WTC11 (cell line): ENCODE measurements around the gene MYCBP2. TPM values are rescaled to one million over a fixed set of nuclear protein-coding genes. Genes with fewer than 3 reads are reported as not detected.

Experiments
- ATAC-seq: fragments of 200-7000 bp; cut with Tn5 transposase; 2 replicates; pipeline ENCODE4 v1.10.0; 2021; ENCODE audit warnings: mild to moderate bottlenecking, moderate library complexity
- Bru-seq: library from RNA; stranded (reverse); fragments of 400-500 nt; gene quantifications from one replicate; lab custom pipeline; 2021; lab: Mats Ljungman, UMichigan
- CTCF ChIA-PET: fragments of 300-600 bp; sonication (Branson Sonifier 250); formaldehyde crosslinking; loops from one replicate; lab custom pipeline; 2021; ENCODE audit warnings: antibody characterized with exemption; lab: Charles Lee
- POLR2A ChIA-PET: fragments of 350-600 bp; sonication (Branson Sonifier 250); formaldehyde crosslinking; loops from one replicate; lab custom pipeline; 2021; ENCODE audit warnings: antibody characterized with exemption; lab: Charles Lee
- DNase-seq: peaks from one replicate; pipeline ENCODE4 v3.0.0; 2021; ENCODE audit warnings: low spot score
- H3K27ac Mint-ChIP-seq: 2 replicates; pipeline ENCODE4 v1.8.0; 2021; ENCODE audit warnings: mixed read lengths
- H3K27me3 Mint-ChIP-seq: 2 replicates; pipeline ENCODE4 v1.8.0; 2021; ENCODE audit warnings: low read depth, mild to moderate bottlenecking, moderate library complexity, mixed read lengths
- H3K36me3 Mint-ChIP-seq: 2 replicates; pipeline ENCODE4 v1.8.0; 2021; ENCODE audit warnings: mixed read lengths
- H3K4me1 Mint-ChIP-seq: 2 replicates; pipeline ENCODE4 v1.8.0; 2022; ENCODE audit warnings: mixed read lengths
- H3K4me3 Mint-ChIP-seq: 2 replicates; pipeline ENCODE4 v1.8.0; 2021; ENCODE audit warnings: mild to moderate bottlenecking, moderate library complexity, mixed read lengths
- H3K9me3 Mint-ChIP-seq: 2 replicates; pipeline ENCODE4 v1.8.0; 2021; ENCODE audit warnings: mixed read lengths
- ATF1 ChIP-seq: sonication (generic); formaldehyde crosslinking; IDR thresholded peaks from 2 replicates; pipeline ENCODE4 v1.8.1; 2023; ENCODE audit warnings: mild to moderate bottlenecking, moderate library complexity, missing genetic modification reagents
- E2F1 ChIP-seq: sonication (generic); formaldehyde crosslinking; IDR thresholded peaks from 2 replicates; pipeline ENCODE4 v1.8.0; 2022; ENCODE audit warnings: mild to moderate bottlenecking, missing genetic modification reagents
- FOXK1 ChIP-seq: sonication (generic); formaldehyde crosslinking; IDR thresholded peaks from 2 replicates; pipeline ENCODE4 v1.8.0; 2022; ENCODE audit warnings: mild to moderate bottlenecking, moderate library complexity, missing genetic modification reagents
- GABPB1 ChIP-seq: sonication (generic); formaldehyde crosslinking; IDR thresholded peaks from 2 replicates; pipeline ENCODE4 v1.8.1; 2023; ENCODE audit warnings: mild to moderate bottlenecking, missing genetic modification reagents
- JUN ChIP-seq: sonication (generic); formaldehyde crosslinking; IDR thresholded peaks from 2 replicates; pipeline ENCODE4 v1.8.0; 2023; ENCODE audit warnings: mild to moderate bottlenecking, missing genetic modification reagents
- MYBL2 ChIP-seq: sonication (generic); formaldehyde crosslinking; IDR thresholded peaks from 2 replicates; pipeline ENCODE4 v1.8.1; 2023; ENCODE audit warnings: mild to moderate bottlenecking, moderate library complexity, missing genetic modification reagents
- NR1H2 ChIP-seq: sonication (generic); formaldehyde crosslinking; IDR thresholded peaks from 2 replicates; pipeline ENCODE4 v1.9.0; 2021; ENCODE audit warnings: mild to moderate bottlenecking, moderate library complexity, missing genetic modification reagents
- NR2C2 ChIP-seq: sonication (generic); formaldehyde crosslinking; IDR thresholded peaks from 2 replicates; pipeline ENCODE4 v1.8.0; 2022; ENCODE audit warnings: mild to moderate bottlenecking, missing genetic modification reagents
- OVOL2 ChIP-seq: fragments of 250-450 bp; sonication (Bioruptor Pico); IDR thresholded peaks from 2 replicates; pipeline ENCODE4 v1.9.0; 2021; ENCODE audit warnings: mild to moderate bottlenecking, borderline replicate concordance
- PREB ChIP-seq: sonication (generic); formaldehyde crosslinking; IDR thresholded peaks from 2 replicates; pipeline ENCODE4 v1.8.1; 2022; ENCODE audit warnings: mild to moderate bottlenecking, missing genetic modification reagents, moderate library complexity, borderline replicate concordance
- RORB ChIP-seq: fragments of 250-450 bp; sonication (Bioruptor Pico); IDR thresholded peaks from 2 replicates; pipeline ENCODE4 v1.9.0; 2021; ENCODE audit warnings: mild to moderate bottlenecking
- SOX15 ChIP-seq: fragments of 250-450 bp; sonication (Bioruptor Pico); IDR thresholded peaks from 2 replicates; pipeline ENCODE4 v1.9.0; 2021; ENCODE audit warnings: mild to moderate bottlenecking
- SP1 ChIP-seq: sonication (generic); formaldehyde crosslinking; conservative IDR thresholded peaks from 2 replicates; pipeline ENCODE4 v1.8.1; 2022; ENCODE audit warnings: missing genetic modification reagents
- TEAD1 ChIP-seq: sonication (generic); formaldehyde crosslinking; IDR thresholded peaks from 2 replicates; pipeline ENCODE4 v1.8.0; 2022; ENCODE audit warnings: mild to moderate bottlenecking, missing genetic modification reagents
- TP53 ChIP-seq: sonication (generic); formaldehyde crosslinking; IDR thresholded peaks from 2 replicates; pipeline ENCODE4 v1.8.1; 2023; ENCODE audit warnings: mild to moderate bottlenecking, missing genetic modification reagents
- ZNF138 ChIP-seq: sonication (generic); formaldehyde crosslinking; conservative IDR thresholded peaks from 2 replicates; pipeline ENCODE4 v1.8.1; 2022; ENCODE audit warnings: mild to moderate bottlenecking, moderate library complexity, missing genetic modification reagents
- ZNF232 ChIP-seq: sonication (generic); formaldehyde crosslinking; IDR thresholded peaks from 2 replicates; pipeline ENCODE4 v1.8.0; 2022; ENCODE audit warnings: mild to moderate bottlenecking, missing genetic modification reagents
- ZNF263 ChIP-seq: sonication (generic); formaldehyde crosslinking; IDR thresholded peaks from 2 replicates; pipeline ENCODE4 v1.8.1; 2022; ENCODE audit warnings: low read depth, mild to moderate bottlenecking, moderate library complexity, missing genetic modification reagents
- ZNF396 ChIP-seq: fragments of 250-450 bp; sonication (Bioruptor Pico); IDR thresholded peaks from 2 replicates; pipeline ENCODE4 v1.8.0; 2021; ENCODE audit warnings: mild to moderate bottlenecking, moderate library complexity, borderline replicate concordance
- ZNF416 ChIP-seq: fragments of 250-450 bp; sonication (Bioruptor Pico); IDR thresholded peaks from 2 replicates; pipeline ENCODE4 v1.9.0; 2021; ENCODE audit warnings: mild to moderate bottlenecking, inconsistent platforms
- ZNF671 ChIP-seq: fragments of 250-450 bp; sonication (Bioruptor Pico); IDR thresholded peaks from 2 replicates; pipeline ENCODE4 v1.8.0; 2021; ENCODE audit warnings: mild to moderate bottlenecking
- long read RNA-seq, 3 experiments: library from RNA in 1 of 3; library from capped mRNA in 1 of 3; library from polyadenylated mRNA in 1 of 3; unstranded in 2 of 3; stranded (forward) in 1 of 3; transcript quantifications; one replicate each; pipeline ENCODE4 v2.0.0, GENCODE V29; 2021
- total RNA-seq: library from RNA; stranded (reverse); gene quantifications from 3 replicates; pipeline ENCODE4 v1.2.3, GENCODE V29; 2021
- TF ChIP-seq, protein P1 (sequence below): sonication (generic); formaldehyde crosslinking; IDR thresholded peaks from 2 replicates; pipeline ENCODE4 v1.8.1; 2023; ENCODE audit warnings: mild to moderate bottlenecking, moderate library complexity, missing genetic modification reagents
- TF ChIP-seq, protein P2 (sequence below): fragments of 250-450 bp; sonication (Bioruptor Pico); IDR thresholded peaks from 2 replicates; pipeline ENCODE4 v1.9.0; 2021; ENCODE audit warnings: mild to moderate bottlenecking
- TF ChIP-seq, protein P3 (sequence below): fragments of 200-600 bp; IDR thresholded peaks from 2 replicates; pipeline ENCODE4 v1.8.0; 2022; ENCODE audit warnings: antibody characterized with exemption

The MYCBP2 gene, protein sequence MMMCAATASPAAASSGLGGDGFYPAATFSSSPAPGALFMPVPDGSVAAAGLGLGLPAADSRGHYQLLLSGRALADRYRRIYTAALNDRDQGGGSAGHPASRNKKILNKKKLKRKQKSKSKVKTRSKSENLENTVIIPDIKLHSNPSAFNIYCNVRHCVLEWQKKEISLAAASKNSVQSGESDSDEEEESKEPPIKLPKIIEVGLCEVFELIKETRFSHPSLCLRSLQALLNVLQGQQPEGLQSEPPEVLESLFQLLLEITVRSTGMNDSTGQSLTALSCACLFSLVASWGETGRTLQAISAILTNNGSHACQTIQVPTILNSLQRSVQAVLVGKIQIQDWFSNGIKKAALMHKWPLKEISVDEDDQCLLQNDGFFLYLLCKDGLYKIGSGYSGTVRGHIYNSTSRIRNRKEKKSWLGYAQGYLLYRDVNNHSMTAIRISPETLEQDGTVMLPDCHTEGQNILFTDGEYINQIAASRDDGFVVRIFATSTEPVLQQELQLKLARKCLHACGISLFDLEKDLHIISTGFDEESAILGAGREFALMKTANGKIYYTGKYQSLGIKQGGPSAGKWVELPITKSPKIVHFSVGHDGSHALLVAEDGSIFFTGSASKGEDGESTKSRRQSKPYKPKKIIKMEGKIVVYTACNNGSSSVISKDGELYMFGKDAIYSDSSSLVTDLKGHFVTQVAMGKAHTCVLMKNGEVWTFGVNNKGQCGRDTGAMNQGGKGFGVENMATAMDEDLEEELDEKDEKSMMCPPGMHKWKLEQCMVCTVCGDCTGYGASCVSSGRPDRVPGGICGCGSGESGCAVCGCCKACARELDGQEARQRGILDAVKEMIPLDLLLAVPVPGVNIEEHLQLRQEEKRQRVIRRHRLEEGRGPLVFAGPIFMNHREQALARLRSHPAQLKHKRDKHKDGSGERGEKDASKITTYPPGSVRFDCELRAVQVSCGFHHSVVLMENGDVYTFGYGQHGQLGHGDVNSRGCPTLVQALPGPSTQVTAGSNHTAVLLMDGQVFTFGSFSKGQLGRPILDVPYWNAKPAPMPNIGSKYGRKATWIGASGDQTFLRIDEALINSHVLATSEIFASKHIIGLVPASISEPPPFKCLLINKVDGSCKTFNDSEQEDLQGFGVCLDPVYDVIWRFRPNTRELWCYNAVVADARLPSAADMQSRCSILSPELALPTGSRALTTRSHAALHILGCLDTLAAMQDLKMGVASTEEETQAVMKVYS (N-terminal part only)
- 41.5 to 54.3 TPM (median 45.3 TPM) in 3 replicates for total RNA-seq
- Bru-seq, nascent RNA = percentile 75 among the genes with signal in this experiment
- long read RNA-seq, experiment 1, full-length matches to known transcripts = 1 of 43 reads
- long read RNA-seq, experiment 1, partial matches to known transcripts = 29 of 43 reads
- long read RNA-seq, experiment 1, other reads (novel, unspliced or antisense) = 13 of 43 reads
- long read RNA-seq, experiment 2, partial matches to known transcripts = 11 of 20 reads
- long read RNA-seq, experiment 2, other reads (novel, unspliced or antisense) = 9 of 20 reads
- long read RNA-seq, experiment 3 = 0 reads

GRCh38 chr13:77326905-77327604 lies at the start of gene MYCBP2:
Gene MYCBP2, minus strand, starts transcription at chr13:77327094. Its CDS starts 319 bp downstream, at chr13:77326775.
- peaks cover 25% of the 10 kb centered on the region for H3K27me3 Mint-ChIP-seq
- CTCF ChIA-PET = interaction anchor here (1.1 to 1.9 kb wide), 3 partner anchors 10 to 152 kb away, joined by 3 to 15 read pairs (median 14); no protein-coding TSS in a partner anchor
- POLR2A ChIA-PET = interaction anchor here (0.5 to 1.6 kb wide), 4 partner anchors 10 to 794 kb away, joined by 3 to 8 read pairs (median 3); no protein-coding TSS in a partner anchor
- H3K4me3 Mint-ChIP-seq = peak within 1 kb of the TSS; percentile 83
- no peaks in the 10 kb centered on the region for H3K9me3 Mint-ChIP-seq
- no peaks in the 10 kb centered on the region for H3K36me3 Mint-ChIP-seq
- ATAC-seq = peak; percentile 85
- peaks cover 57% of the 10 kb centered on the region for H3K4me1 Mint-ChIP-seq
- peak; percentile 98 for DNase-seq
- no peak within 1 kb of the TSS; the same call in 1 of the 2 replicates for H3K27ac Mint-ChIP-seq
- TF ChIP-seq OVOL2 (CRISPR knock-in tag) (no peak), NR1H2 (CRISPR knock-in tag) (no peak), SP1 (CRISPR knock-in tag) (peak; percentile 89), JUN (no peak), ZNF232 (CRISPR knock-in tag) (peak; percentile 31; the same call in 1 of the 2 replicates), MYBL2 (CRISPR knock-in tag) (peak; percentile 74; the same call in 1 of the 2 replicates), TEAD1 (peak; percentile 51; the same call in 1 of the 2 replicates), NR2C2 (CRISPR knock-in tag) (no peak), ZNF138 (no peak), RORB (CRISPR knock-in tag) (no peak), ZNF416 (0 out of 2 replicates have a peak, but pooled peaks have one; percentile 26), PREB (CRISPR knock-in tag) (no peak), TP53 (CRISPR knock-in tag) (no peak), ZNF671 (no peak), GABPB1 (0 out of 2 replicates have a peak, but pooled peaks have one; percentile 14), FOXK1 (CRISPR knock-in tag) (peak; percentile 53; the same call in 1 of the 2 replicates), ATF1 (CRISPR knock-in tag) (no peak), ZNF396 (CRISPR knock-in tag) (no peak), E2F1 (CRISPR knock-in tag) (no peak), SOX15 (no peak), ZNF263 (CRISPR knock-in tag) (no peak)
- TF ChIP-seq, protein P1, sequence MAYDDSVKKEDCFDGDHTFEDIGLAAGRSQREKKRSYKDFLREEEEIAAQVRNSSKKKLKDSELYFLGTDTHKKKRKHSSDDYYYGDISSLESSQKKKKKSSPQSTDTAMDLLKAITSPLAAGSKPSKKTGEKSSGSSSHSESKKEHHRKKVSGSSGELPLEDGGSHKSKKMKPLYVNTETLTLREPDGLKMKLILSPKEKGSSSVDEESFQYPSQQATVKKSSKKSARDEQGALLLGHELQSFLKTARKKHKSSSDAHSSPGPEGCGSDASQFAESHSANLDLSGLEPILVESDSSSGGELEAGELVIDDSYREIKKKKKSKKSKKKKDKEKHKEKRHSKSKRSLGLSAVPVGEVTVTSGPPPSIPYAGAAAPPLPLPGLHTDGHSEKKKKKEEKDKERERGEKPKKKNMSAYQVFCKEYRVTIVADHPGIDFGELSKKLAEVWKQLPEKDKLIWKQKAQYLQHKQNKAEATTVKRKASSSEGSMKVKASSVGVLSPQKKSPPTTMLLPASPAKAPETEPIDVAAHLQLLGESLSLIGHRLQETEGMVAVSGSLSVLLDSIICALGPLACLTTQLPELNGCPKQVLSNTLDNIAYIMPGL (CRISPR knock-in tag) = peak; percentile 18; the same call in 1 of the 2 replicates
- TF ChIP-seq, protein P2, sequence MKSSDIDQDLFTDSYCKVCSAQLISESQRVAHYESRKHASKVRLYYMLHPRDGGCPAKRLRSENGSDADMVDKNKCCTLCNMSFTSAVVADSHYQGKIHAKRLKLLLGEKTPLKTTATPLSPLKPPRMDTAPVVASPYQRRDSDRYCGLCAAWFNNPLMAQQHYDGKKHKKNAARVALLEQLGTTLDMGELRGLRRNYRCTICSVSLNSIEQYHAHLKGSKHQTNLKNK (CRISPR knock-in tag) = no peak
- TF ChIP-seq, protein P3, sequence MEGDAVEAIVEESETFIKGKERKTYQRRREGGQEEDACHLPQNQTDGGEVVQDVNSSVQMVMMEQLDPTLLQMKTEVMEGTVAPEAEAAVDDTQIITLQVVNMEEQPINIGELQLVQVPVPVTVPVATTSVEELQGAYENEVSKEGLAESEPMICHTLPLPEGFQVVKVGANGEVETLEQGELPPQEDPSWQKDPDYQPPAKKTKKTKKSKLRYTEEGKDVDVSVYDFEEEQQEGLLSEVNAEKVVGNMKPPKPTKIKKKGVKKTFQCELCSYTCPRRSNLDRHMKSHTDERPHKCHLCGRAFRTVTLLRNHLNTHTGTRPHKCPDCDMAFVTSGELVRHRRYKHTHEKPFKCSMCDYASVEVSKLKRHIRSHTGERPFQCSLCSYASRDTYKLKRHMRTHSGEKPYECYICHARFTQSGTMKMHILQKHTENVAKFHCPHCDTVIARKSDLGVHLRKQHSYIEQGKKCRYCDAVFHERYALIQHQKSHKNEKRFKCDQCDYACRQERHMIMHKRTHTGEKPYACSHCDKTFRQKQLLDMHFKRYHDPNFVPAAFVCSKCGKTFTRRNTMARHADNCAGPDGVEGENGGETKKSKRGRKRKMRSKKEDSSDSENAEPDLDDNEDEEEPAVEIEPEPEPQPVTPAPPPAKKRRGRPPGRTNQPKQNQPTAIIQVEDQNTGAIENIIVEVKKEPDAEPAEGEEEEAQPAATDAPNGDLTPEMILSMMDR = no peak
